ENCODE data around the gene ACAP3. TPM values are rescaled to one million over a fixed set of nuclear protein-coding genes. Genes with fewer than 3 reads are reported as not detected.

Gene ACAP3
- total and polyA plus RNA-seq, 10 of the 15 experiments (the other 5 are each of a cell fraction or from before 2014, with no cell fraction given), result 0.05 to 34.2 (median 7.1) TPM

GRCh38 chr1:1322952-1323351 is 15.2 kb upstream of the ACAP3 start:
- DNase-seq (ENCODE audit: low read depth, low spot score) (no peak), ATAC-seq (no peak), FAIRE-seq (no peak)
- H3K9me3 ChIP-seq (replicated peaks; ENCODE audit: control insufficient read depth, insufficient read depth, low read length), result no peaks in the 10 kb centered on the region
- H3K79me2 ChIP-seq (ENCODE audit: control insufficient read depth, insufficient read depth, low read length), result peaks cover 44% of the 10 kb centered on the region
- no TSS peak for BruUV-seq (replicated peaks)
- no peak overlapping the region; the same call in 1 of the 2 replicates for H3K9ac ChIP-seq (ENCODE audit: control insufficient read depth, insufficient read depth, low read length)
- WGBS (ENCODE audit: insufficient coverage, insufficient replicate concordance, low lambda C conversion rate, missing lambda C conversion rate), result 83% methylated on average over 10 of the region's 10 CpGs
- H2AFZ ChIP-seq (ENCODE audit: control insufficient read depth, low read depth, low read length), result no peak overlapping the region
- intact Hi-C loops (cut with micrococcal nuclease; ENCODE audit: unreplicated experiment), result no loop called here
- H3K4me1 ChIP-seq (ENCODE audit: control insufficient read depth, insufficient read depth, low read length), result peaks cover 10% of the 10 kb centered on the region
- ChIA-PET CTCF (no interaction called here), SMC1A (ENCODE audit: uncharacterized antibody, unreplicated experiment) (interaction anchor here (0.8 kb wide), 1 partner anchor 49 kb away, joined by 3 read pairs; no protein-coding TSS in a partner anchor), RAD21 (ENCODE audit: unreplicated experiment) (no interaction called here), POLR2A (interaction anchor here (0.7 kb wide), 1 partner anchor 38 kb away, joined by 3 read pairs; no protein-coding TSS in a partner anchor)
- H3K4me2 ChIP-seq (ENCODE audit: control insufficient read depth, insufficient read depth), result peak overlapping the region; percentile 52
- no peak for TF ChIP-seq CEBPB (IDR thresholded peaks at IDR 0.05; ENCODE audit: borderline replicate concordance in 1 of 2, low read depth in 2 of 2, low read length in 2 of 2)
- TF ChIP-seq ZBTB11 (CRISPR knock-in tag; IDR thresholded peaks at IDR 0.05), result no peak
- no peak for TF ChIP-seq REST (IDR thresholded peaks at IDR 0.05; ENCODE audit: low read depth, low read length)
- no peak for TF ChIP-seq CBX5 (IDR thresholded peaks at IDR 0.05; ENCODE audit: low read depth)
- TF ChIP-seq CEBPZ (IDR thresholded peaks at IDR 0.05; ENCODE audit: low read depth, low read length), result no peak
- TF ChIP-seq MXI1 (IDR thresholded peaks at IDR 0.05; ENCODE audit: low read depth, low read length), result no peak
- TF ChIP-seq ZNF622 (IDR thresholded peaks at IDR 0.05), result no peak
- no peak for TF ChIP-seq TARDBP (IDR thresholded peaks at IDR 0.05; ENCODE audit: borderline replicate concordance)
- no peak for TF ChIP-seq SREBF1 (IDR thresholded peaks at IDR 0.05; ENCODE audit: low read length)
- no peak for TF ChIP-seq E4F1 (IDR thresholded peaks at IDR 0.05; ENCODE audit: borderline replicate concordance, partially characterized antibody)
- no peak for TF ChIP-seq CREM (IDR thresholded peaks at IDR 0.05; ENCODE audit: low read depth)
- in situ Hi-C loops (cut with MboI), result no loop called here
- H3K4me3 ChIP-seq, result peak overlapping the region; percentile 41; the same call in 1 of the 2 replicates
- no peaks in the 10 kb centered on the region; the same call in 1 of the 2 replicates for H4K20me1 ChIP-seq (ENCODE audit: control insufficient read depth, insufficient read depth)
- no peaks in the 10 kb centered on the region for H3K27me3 ChIP-seq (replicated peaks in 1 of 2; ENCODE audit: control insufficient read depth in 2 of 2, insufficient read depth in 2 of 2, low read length in 1 of 2)
- no peak overlapping the region for H3K27ac ChIP-seq (ENCODE audit: control insufficient read depth, insufficient read depth)
- peaks cover 0 to 9% of the 10 kb centered on the region in 2 experiments; a peak in 3 of 4 replicates for H3K36me3 ChIP-seq (ENCODE audit: control insufficient read depth in 2 of 2, insufficient read depth in 2 of 2, low read length in 1 of 2)
